Liver (tissue), 9 donors: Measurements from ENCODE around the gene FTO. TPM values are rescaled to one million over a fixed set of nuclear protein-coding genes. Genes with fewer than 3 reads are reported as not detected.

Source experiments
- DNase-seq: peaks from one replicate; pipeline ENCODE4 v3.0.0-alpha.2; 2017; ENCODE audit warnings: low spot score
- H3K27ac ChIP-seq, 2 donors: one replicate each; pipeline ENCODE4 v1.7.0; 2013; ENCODE audit warnings: inconsistent platforms in 2 of 2, low read length in 2 of 2, control low read depth in 1 of 2, low read depth in 1 of 2, mild to moderate bottlenecking in 1 of 2
- H3K27me3 ChIP-seq, 4 donors: one replicate each; pipeline versions ENCODE4 v1.6.1 to v1.7.0; 2013; ENCODE audit warnings: low read length in 3 of 4, inconsistent platforms in 1 of 4, mild to moderate bottlenecking in 1 of 4, moderate library complexity in 1 of 4; ENCODE audit not compliant: control insufficient read depth in 4 of 4, insufficient read depth in 4 of 4
- H3K36me3 ChIP-seq, 4 donors: one replicate each; pipeline versions ENCODE4 v1.6.1 to v1.7.0; 2013; ENCODE audit warnings: low read length in 3 of 4, mild to moderate bottlenecking in 3 of 4, low read depth in 1 of 4, moderate library complexity in 1 of 4; ENCODE audit not compliant: control insufficient read depth in 4 of 4, insufficient read depth in 3 of 4
- H3K4me1 ChIP-seq, 4 donors: one replicate each; pipeline versions ENCODE4 v1.6.1 to v1.7.0; 2013; ENCODE audit warnings: low read length in 3 of 4, mild to moderate bottlenecking in 3 of 4, moderate library complexity in 1 of 4; ENCODE audit not compliant: control insufficient read depth in 4 of 4, insufficient read depth in 4 of 4
- H3K4me3 ChIP-seq, 3 donors: one replicate each; pipeline versions ENCODE4 v1.6.1 to v1.7.0; 2013; ENCODE audit warnings: low read length in 3 of 3, control low read depth in 1 of 3, low read depth in 1 of 3, mild to moderate bottlenecking in 1 of 3
- H3K9ac ChIP-seq, 2 donors: one replicate each; pipeline ENCODE4 v1.7.0; 2013; ENCODE audit warnings: low read length in 2 of 2, mild to moderate bottlenecking in 2 of 2, moderate library complexity in 2 of 2, control low read depth in 1 of 2, low read depth in 1 of 2
- H3K9me3 ChIP-seq, 4 donors: one replicate each; pipeline versions ENCODE4 v1.6.1 to v1.7.0; 2013; ENCODE audit warnings: low read length in 3 of 4; ENCODE audit not compliant: control insufficient read depth in 4 of 4
- ATF3 ChIP-seq: IDR thresholded peaks from 2 replicates; pipeline ENCODE4 v1.6.1; 2016; ENCODE audit warnings: antibody characterized with exemption
- CTCF ChIP-seq: fragments of 150-350 bp; IDR thresholded peaks from 2 replicates; pipeline ENCODE4 v1.5.1; 2017; ENCODE audit warnings: improper control_type of control experiment, low read depth, low read length; ENCODE audit not compliant: missing input control
- EGR1 ChIP-seq, 2 donors: IDR thresholded peaks; 2 replicates each; pipeline ENCODE4 v1.6.1; 2016 to 2018; ENCODE audit warnings: antibody characterized with exemption in 2 of 2, low read depth in 2 of 2
- FOXA1 ChIP-seq: IDR thresholded peaks from 2 replicates; pipeline ENCODE4 v1.6.1; 2016; ENCODE audit warnings: antibody characterized with exemption
- FOXA2 ChIP-seq: IDR thresholded peaks from 2 replicates; pipeline ENCODE4 v1.6.1; 2016; ENCODE audit warnings: antibody characterized with exemption
- GABPA ChIP-seq, 2 donors: IDR thresholded peaks in 1 of 2; conservative IDR thresholded peaks in 1 of 2; 2 replicates each; pipeline ENCODE4 v1.6.1; 2016; ENCODE audit warnings: antibody characterized with exemption in 2 of 2, mild to moderate bottlenecking in 1 of 2, moderate library complexity in 1 of 2
- HNF4A ChIP-seq, 2 donors: conservative IDR thresholded peaks; 2 replicates each; pipeline ENCODE4 v1.6.1; 2016; ENCODE audit warnings: antibody characterized with exemption in 2 of 2, mild to moderate bottlenecking in 2 of 2
- HNF4G ChIP-seq: IDR thresholded peaks from 2 replicates; pipeline ENCODE4 v1.6.1; 2016; ENCODE audit warnings: antibody characterized with exemption
- JUND ChIP-seq, 2 donors: IDR thresholded peaks; 2 replicates each; pipeline ENCODE4 v1.6.1; 2016; ENCODE audit warnings: antibody characterized with exemption in 2 of 2
- MAX ChIP-seq: IDR thresholded peaks from 2 replicates; pipeline ENCODE4 v1.6.1; 2016; ENCODE audit warnings: antibody characterized with exemption
- NR2F2 ChIP-seq: IDR thresholded peaks from 2 replicates; pipeline ENCODE4 v1.6.1; 2016; ENCODE audit warnings: antibody characterized with exemption
- RAD21 ChIP-seq, 2 donors: IDR thresholded peaks; 2 replicates each; pipeline ENCODE4 v1.6.1; 2016; ENCODE audit warnings: antibody characterized with exemption in 2 of 2, mild to moderate bottlenecking in 2 of 2
- REST ChIP-seq: IDR thresholded peaks from 2 replicates; pipeline ENCODE4 v1.6.1; 2016; ENCODE audit warnings: antibody characterized with exemption, mild to moderate bottlenecking
- RXRA ChIP-seq, 2 donors: IDR thresholded peaks; 2 replicates each; pipeline ENCODE4 v1.6.1; 2017 to 2018; ENCODE audit warnings: antibody characterized with exemption in 2 of 2, mild to moderate bottlenecking in 1 of 2
- SP1 ChIP-seq: IDR thresholded peaks from 2 replicates; pipeline ENCODE4 v1.6.1; 2018; ENCODE audit warnings: antibody characterized with exemption, mild to moderate bottlenecking
- TAF1 ChIP-seq: conservative IDR thresholded peaks from 2 replicates; pipeline ENCODE4 v1.6.1; 2016; ENCODE audit warnings: antibody characterized with exemption, mild to moderate bottlenecking
- YY1 ChIP-seq: IDR thresholded peaks from 2 replicates; pipeline ENCODE4 v1.6.1; 2016; ENCODE audit warnings: antibody characterized with exemption, mild to moderate bottlenecking
- ZBTB33 ChIP-seq: IDR thresholded peaks from 2 replicates; pipeline ENCODE4 v1.6.1; 2016; ENCODE audit warnings: antibody characterized with exemption
- WGBS: extraction: QIAGEN DNeasy Blood & Tissue Kit; methylation state at CpG from one replicate; pipeline ENCODE4 v1.1.7; 2013; 5-methylcytosine and 5-hydroxymethylcytosine counted together
- polyA plus RNA-seq, 2 donors: library from polyadenylated mRNA; stranded (reverse) in 1 of 2; unstranded in 1 of 2; fragments of 200-250 nt in 1 of 2; fragments of >200 nt in 1 of 2; fragmentation: Nextera tagmentation in 1 of 2; extraction: Ambion mirVana in 1 of 2; gene quantifications; one replicate each; pipeline versions ENCODE4 v1.2.1 to v1.2.3, GENCODE V29; 2013 to 2015
- total RNA-seq, 2 donors: library from RNA; depleted of rRNA; stranded (reverse); fragments of >200 nt; gene quantifications; one replicate each; pipeline ENCODE4 v1.2.3, GENCODE V29; 2014
- donor health status: healthy.
- donor health status: healthy.
- donor health status: healthy.
- donor health status: healthy.
- donor health status: healthy.

Gene FTO
- total and polyA plus RNA-seq, 4 donors: 12.0 to 54.2 (median 24.6) TPM

DNA sequence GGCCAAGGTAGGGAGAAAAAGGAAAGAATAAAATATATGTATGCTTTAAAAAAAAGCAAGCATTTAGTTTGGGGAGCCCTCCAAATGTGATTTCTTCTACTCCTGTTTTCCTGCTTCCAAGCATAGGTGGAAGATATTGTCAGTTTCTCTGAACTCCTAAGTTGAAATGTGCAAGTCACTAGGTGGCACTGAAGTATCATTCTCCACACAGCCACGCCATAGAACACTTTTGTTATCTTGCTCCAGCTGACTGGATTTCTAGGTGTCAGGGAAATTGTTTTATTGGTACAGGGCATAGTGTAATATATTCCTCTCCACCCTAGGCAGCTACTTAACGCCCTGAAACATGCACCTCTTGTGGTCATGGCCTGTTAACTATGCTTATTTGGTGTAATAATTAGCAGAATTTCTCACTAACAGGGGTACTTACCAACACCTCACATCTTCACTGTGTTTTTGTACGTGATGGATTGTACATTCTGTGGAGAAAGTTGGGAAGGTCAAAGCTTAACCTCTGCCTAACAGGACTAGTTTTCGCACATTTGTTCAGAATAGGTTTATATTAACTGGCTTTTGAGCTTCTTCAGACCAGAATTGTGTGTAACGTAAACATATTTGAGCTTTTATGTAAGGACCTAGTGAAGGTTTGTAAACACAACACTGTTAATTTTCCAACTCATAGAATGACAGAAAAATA lies 69.3 kb downstream of the FTO start:
- no peak overlapping the region for H3K27ac ChIP-seq
- no peaks in the 10 kb centered on the region for H3K9me3 ChIP-seq
- H3K9ac ChIP-seq: no peak overlapping the region
- H3K27me3 ChIP-seq: no peaks in the 10 kb centered on the region
- WGBS: 32% methylated on average over 5 of the region's 5 CpGs
- no peak overlapping the region for H3K4me3 ChIP-seq
- H3K36me3 ChIP-seq: no peaks in the 10 kb centered on the region
- no peak for DNase-seq
- TF ChIP-seq NR2F2 (no peak), SP1 (no peak), TAF1 (no peak), RXRA (IDR thresholded peaks at IDR 0.05) (no peak), ZBTB33 (no peak), REST (no peak), CTCF (peak; percentile 53), HNF4G (no peak), RAD21 (IDR thresholded peaks at IDR 0.05) (peak; percentile 91), GABPA (IDR thresholded peaks at IDR 0.05 in 1 of 2, conservative IDR thresholded peaks at IDR 0.05 in 1 of 2) (no peak), FOXA2 (no peak), FOXA1 (no peak), MAX (no peak), ATF3 (no peak), EGR1 (IDR thresholded peaks at IDR 0.05; ENCODE audit: low read depth in 2 of 2) (no peak), JUND (IDR thresholded peaks at IDR 0.05) (peak in 1 of 2 donors; percentile 5), YY1 (no peak), HNF4A (conservative IDR thresholded peaks at IDR 0.05) (peak; percentile 9 to 38)
- peaks cover 4 to 34% (median 18%) of the 10 kb centered on the region in 4 donors for H3K4me1 ChIP-seq
